Measurements from ENCODE around the gene MSMO1.

The MSMO1 gene

DNA sequence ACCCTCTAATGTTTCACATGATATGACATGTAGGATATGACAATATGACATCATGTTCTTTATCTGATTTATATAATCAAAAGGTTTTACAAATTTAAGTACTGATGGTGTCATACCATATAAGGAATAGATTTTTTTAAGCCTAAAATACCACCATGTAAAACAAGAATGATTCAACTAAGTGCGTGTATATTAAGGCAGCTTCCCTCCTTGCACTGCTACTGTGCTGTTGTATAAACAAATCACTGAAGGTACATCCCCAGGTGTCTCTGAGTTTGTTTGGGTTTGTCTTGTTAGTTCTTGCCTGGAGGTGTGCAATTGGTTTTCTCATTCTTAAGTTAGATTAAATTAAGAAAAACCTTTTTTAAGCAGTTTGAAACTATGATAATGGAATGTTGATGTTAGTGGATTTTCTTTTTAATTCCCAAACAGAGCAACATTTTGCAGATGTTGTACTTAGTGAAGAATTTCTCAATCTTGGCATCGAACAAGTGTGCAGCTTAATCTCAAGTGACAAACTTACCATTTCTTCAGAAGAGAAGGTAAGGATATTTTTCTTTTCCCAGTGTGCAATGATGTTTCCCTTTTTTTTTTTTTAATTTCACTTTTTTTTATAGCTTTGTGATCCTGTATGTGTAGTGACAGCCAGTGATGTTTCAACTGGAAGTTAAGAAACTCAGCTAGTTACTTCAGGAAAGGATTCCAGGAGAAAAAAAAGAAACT is 33.4 kb upstream of the MSMO1 start:
- H3K27ac ChIP-seq, result no peak overlapping the region
- TF ChIP-seq CTCF (conservative IDR thresholded peaks at IDR 0.05), result no peak

DNA sequence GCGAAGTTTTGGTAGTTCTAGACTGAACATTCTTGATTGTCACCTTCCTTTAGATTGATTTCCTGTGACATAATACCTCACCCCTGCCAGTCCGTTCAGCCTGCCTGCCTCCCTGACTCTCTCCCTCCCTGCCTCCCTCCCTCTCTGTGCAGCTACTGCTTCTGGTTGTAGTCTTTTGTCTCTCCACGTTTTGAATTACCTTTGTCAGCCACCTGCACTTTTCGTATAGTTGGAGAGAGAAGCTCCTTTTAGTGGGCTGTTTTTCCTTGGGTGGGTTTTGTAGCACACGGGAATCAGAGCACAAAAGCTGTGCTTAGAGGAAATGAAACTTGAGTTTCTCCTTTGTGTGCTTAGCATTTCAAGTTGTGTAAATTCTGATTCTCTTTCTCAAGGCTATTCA is 32.6 kb upstream of the MSMO1 start:
- H3K27ac ChIP-seq, result no peak overlapping the region
- TF ChIP-seq CTCF (conservative IDR thresholded peaks at IDR 0.05), result no peak

DNA sequence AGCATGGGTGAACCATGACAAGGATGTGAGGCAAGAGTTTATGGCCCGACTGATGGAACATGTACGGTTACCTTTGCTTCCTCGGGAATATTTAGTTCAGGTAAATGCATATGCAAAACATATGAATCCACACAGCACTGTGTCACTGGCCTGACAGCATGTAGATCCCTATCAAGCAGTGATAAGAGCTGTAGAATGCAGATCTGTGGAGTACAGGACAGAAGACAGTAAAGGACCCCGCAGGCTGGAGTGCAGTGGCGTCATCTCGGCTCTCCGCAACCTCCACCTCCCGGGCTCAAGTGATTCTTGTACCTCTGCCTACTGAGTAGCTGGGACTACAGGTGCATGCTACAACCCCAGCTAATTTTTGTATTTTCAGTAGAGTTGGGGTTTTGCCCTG is 29.8 kb upstream of the MSMO1 start:
- TF ChIP-seq CTCF (conservative IDR thresholded peaks at IDR 0.05), result no peak
- no peak overlapping the region for H3K27ac ChIP-seq

- H3K27ac ChIP-seq, result no peak overlapping the region
- TF ChIP-seq CTCF (conservative IDR thresholded peaks at IDR 0.05), result no peak
Measured at GRCh38 chr4:165299399-165300060, 27.9 kb upstream of the MSMO1 start.

DNA sequence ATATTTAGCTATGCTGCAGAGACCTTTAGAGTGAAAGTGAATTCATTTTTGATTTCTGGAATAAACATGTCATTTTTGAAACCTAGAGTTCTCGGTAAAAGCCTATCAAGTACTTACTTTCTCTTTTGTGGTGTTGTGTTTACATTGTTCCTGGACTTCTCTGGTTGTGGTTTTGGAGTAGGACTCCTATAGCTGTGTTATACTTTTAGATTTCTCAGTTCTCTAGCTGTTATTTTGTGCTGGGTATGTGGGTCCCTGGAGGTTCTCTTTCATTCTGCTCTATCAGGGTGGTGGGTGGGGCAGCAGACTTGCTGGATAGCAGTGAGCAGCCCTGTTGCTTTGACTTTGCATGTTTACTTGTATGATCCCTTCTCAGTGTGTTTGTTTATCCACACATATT is 25.6 kb upstream of the MSMO1 start:
- TF ChIP-seq CTCF (conservative IDR thresholded peaks at IDR 0.05), result no peak
- H3K27ac ChIP-seq, result no peak overlapping the region

DNA sequence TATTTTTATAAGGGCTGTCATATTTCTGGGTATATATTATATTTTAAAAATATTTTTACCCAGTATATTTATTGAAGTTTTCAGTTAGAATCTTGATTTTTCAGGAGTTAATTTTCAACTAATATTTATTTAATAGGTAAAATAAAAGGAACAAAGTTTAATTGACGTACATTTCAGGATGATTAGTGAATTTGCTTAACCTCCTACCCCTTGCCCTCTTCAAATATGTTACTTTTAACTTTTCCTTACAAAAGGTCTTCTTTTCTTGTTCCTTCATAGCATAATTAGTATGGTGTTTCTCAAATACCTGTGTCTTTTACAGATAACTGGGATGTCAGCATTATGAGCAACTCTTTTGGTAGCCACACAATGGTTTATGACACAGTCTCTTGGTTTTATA is 24.8 kb upstream of the MSMO1 start:
- TF ChIP-seq CTCF (conservative IDR thresholded peaks at IDR 0.05), result no peak
- no peak overlapping the region for H3K27ac ChIP-seq

DNA sequence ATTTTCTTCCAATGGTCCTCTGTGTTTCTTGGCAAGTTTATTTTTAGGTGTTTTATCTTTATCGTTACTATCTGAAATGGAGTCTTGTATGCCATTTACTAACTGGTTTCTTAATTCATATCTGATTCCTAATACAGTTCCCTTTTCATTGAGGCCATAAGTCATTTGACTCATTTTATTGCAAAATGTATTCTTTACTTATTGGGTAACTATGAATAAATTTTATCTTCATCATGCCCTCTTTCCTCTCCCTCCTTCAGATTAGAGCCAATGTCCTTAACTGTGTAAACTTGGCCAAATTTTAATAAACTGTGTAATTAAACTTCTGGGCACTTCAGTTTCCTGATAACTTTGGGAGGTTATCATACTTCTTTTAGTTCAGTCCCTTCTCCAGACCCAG is 19.3 kb upstream of the MSMO1 start:
- TF ChIP-seq CTCF (conservative IDR thresholded peaks at IDR 0.05), result no peak
- peak overlapping the region; percentile 44 for H3K27ac ChIP-seq
